Left cardiac atrium (tissue), 4 donors: ENCODE data around the gene HBA1. TPM values are rescaled to one million over a fixed set of nuclear protein-coding genes. Genes with fewer than 3 reads are reported as not detected.
A peak's percentile ranks its signal among the peaks of the same experiment; 100 is the strongest.
"Not testable (repeated sequence)": the region's sequence is repeated elsewhere in the genome, so short reads cannot be mapped to it uniquely, and the experiment has no call there.

Experiments
- ATAC-seq, 2 donors: fragments of 200-7000 bp; cut with Tn5 transposase; one replicate each; pipeline ENCODE4 v1.9.1; 2020; ENCODE audit warnings: mild to moderate bottlenecking in 2 of 2, moderate library complexity in 2 of 2
- DNase-seq: peaks from one replicate; pipeline ENCODE4 v3.0.0-alpha.2; 2020
- intact Hi-C, 2 donors: fragments of 100-400 bp; cut with DNase I; formaldehyde crosslinking; loops; one replicate each; pipeline versions ENCODE4 v1.14.1 to v1.15.1; 2022 to 2023
- total RNA-seq, 2 donors: library from RNA; stranded (reverse); fragmentation: NEBNext Ultra II Directional; extraction: Animal tissue kit (Norgen Biotek cat#: 25700); gene quantifications; one replicate each; pipeline ENCODE4 v1.2.1, GENCODE V29; 2021
- donor health status: DM: no; HTN: yes; CAD: no.
- donor health status: DM: no; HTN: yes; CAD: no; lungs with severe emphysema.
- donor health status: DM: yes; HTN: yes; CAD: no.
- donor health status: Dilated cardiomyopathy.

HBA1 gene
- total RNA-seq, 2 donors from 2014 or later = 62.0 to 232 TPM

DNA sequence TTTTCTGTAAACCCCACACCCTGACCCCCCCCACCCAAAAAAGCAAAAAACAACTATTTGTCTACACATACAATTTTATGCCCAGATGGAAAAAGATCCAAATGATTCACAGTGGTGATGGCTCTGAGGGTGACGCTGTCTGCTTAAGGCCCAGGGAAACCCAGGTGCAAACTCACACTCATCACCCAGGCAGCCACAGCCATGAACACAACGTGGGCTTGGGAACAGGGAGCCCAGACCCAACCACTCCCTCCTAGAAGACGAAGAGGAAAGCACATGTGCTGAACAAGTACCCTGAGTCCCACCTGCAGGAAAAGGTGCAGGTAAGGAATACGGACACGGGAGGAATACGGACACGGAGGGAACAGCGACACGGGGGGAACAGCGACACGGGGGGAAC, 9.2 kb downstream of the HBA1 start:
- DNase-seq (no peak), ATAC-seq (no peak)
- intact Hi-C loops = no loop called here

DNA sequence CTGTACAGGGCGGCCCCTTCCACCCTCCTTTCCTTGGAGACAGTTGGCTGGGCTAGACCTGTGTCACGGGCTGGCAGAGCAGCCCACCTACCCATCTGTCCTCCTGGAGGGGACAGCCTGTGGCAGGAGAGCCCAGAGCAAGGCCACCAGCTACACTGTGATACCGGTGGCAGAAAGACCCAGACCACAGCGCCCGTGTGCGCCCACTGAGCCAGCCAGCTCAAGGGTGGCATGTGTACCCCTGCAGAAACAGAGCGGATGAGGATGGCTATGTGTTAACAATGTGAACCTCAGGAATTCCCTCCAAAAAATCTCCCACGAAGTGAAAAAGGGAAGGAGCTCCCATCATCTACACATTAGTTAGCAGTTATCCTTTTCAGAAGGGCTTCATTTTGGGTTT, 10.8 kb downstream of the HBA1 start:
- DNase-seq (no peak), ATAC-seq (no peak)
- intact Hi-C loops = no loop called here

DNA sequence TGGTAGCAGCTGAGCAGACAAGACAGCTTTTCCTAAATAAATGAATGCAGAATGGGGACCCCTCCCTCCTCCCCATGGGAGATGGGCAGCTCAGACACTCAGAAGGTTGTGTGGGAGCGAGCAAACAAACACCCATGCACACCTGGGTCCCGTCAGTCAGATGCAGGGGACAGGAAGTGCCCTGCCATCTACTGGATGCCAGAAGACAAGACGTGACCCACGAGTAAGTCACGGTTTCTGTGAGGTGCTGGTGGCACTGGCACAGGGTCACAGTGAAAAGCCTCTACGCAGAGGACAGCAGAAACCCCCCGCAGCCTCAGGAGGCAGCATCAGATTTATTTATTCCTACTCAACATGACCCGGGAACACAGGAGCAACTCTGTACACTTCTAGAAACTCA, 12.2 kb downstream of the HBA1 start:
- DNase-seq (no peak), ATAC-seq (no peak)
- intact Hi-C loops = no loop called here

DNA sequence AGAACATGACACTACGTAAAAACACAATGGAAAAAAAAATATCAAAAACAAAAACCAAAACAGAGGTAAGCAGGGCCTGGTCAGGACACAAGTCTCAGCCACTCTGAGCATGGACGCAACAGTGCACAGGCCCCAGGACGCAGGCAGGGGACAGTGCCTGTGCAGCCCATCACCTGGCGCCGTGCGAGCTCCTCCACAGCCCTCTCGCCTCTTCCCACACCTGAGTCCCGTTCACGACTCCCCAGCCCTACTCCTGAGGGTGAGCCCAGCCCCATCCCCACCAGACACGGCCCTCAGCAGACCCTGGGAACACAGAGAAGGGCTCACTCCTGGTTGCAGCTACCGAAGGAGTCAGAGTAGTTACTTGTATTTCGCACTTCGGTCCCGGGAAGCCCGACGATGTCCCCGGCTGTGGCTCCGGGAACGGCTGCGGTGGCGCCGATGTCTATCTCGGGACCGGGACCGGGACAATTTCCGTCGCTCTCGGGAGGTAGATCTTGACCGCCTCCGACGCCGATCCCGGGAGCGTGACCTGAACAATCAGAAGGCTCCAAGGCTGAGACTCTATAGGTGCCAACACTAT, 13.2 kb downstream of the HBA1 start:
- DNase-seq = no peak
- no peak for ATAC-seq
- intact Hi-C loops = no loop called here

DNA sequence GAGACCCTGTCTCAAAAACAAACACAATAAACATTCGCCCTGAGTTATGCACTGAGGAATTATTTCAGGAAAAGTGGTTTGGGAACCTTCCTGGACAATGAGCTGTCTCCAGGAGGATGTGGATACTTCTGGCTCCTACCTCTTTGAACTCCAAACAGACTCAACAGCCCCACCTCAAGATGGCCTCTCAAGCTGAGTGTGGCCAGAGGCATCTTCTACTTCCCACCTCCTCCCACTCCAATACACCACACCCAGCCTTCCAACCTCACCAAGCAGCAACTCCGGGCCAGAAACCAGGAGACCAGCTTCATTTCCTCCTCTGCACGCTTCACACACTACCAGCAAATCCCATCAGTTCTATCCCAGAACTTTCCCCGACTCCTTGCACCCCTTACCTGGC, 15.4 kb downstream of the HBA1 start:
- ATAC-seq (no peak), DNase-seq (no peak)
- intact Hi-C loops = no loop called here

DNA sequence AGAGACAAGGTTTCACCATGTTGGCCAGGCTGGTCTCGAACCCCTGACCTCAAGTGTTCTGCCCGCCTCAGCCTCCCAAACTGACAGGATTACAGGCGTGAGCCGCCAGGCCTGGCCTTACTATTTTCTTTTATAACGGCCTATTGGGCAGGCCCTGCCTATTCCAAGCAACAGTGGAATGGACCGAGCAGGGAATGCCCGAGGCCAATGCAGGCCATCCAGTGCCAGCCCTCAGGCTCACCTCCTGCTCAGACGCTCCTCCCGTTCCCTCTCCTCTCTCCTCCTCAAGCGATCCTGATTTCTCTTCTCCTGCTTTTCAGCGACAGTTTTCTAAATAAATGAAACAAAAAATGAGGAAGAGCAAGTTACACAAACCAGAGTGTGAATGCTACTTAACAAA, 16.2 kb downstream of the HBA1 start:
- DNase-seq (no peak), ATAC-seq (no peak)
- intact Hi-C loops = no loop called here

DNA sequence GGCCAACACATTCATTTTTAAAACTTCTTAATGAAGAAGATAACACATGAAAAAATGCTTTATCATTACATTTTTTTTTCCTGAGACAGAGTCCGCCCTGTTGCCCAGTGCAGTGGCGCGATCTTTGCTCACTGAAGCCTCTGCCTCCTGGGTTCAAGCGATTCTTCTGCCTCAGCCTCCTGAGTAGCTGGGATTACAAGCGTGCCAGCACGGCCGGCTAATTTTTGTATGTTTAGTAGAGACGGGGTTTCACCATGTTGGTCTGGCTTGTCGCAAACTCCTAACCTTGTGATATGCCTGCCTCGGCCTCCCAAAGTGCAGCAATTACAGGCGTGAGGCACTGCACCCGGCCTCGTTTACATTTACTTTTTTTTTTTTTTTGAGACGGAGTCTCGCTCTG, 17.0 kb downstream of the HBA1 start:
- DNase-seq = no peak
- intact Hi-C loops = no loop called here
- ATAC-seq = no peak

DNA sequence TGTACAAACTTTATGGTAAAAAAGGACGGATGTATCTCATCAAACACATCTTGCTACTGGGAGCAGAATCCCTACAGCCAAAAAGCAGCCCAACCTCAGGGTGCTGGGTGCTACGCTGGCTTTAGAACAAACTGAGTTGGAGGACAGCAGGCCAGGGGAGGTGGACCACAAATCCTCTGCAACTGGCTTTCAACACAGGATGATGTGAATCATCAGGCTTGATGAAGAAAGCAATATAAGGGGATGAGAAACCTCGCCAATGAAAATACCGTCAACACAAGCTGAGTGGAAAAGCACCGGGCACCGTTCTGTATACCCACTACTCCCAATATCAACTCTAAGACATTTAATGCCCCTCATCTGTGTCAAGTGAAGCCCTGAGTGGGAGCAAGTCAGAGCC, 18.0 kb downstream of the HBA1 start:
- ATAC-seq (no peak), DNase-seq (no peak)
- intact Hi-C loops = no loop called here

DNA sequence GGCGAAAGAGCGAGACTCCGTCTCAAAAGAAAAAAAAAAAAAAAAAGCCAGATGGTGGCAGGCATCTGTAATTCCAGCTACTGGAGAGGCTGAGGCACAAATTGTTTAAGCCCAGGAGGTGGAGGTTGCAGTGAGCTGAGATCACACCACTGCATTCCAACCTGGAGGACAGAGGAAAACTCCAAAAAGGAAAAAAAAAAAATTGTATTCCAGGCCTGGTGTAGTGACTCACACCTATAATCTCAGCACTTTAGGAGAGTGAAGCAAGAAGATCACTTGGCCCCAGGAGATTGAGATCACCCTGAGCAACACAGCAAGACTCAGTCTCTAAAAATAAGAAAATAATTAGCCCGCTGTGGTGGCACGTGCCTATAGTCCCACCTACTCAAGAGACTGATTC, 23.9 kb downstream of the HBA1 start:
- DNase-seq = no peak
- intact Hi-C loops = no loop called here
- peak in 1 of 2 donors; percentile 61 for ATAC-seq

DNA sequence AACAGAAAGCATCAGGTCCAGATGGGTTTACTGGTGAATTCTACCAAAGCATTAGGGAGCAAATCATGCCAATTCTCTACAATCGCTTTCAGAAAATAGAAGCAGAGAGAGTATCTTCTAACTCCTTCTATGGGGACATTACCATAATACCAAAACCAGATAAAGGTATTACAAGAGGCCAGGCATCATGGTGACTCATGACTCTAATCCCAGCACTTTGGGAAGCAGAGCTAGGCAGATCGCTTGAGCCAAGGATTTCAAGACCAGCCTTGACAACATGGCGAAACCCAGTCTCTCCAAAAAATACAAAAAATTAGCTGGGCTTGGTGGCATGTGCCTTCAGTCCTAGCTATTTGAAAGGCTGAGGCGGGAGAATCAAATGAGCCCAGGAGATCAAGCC, 26.8 kb downstream of the HBA1 start:
- peak in 1 of 2 donors; percentile 49 for ATAC-seq
- no peak for DNase-seq
- intact Hi-C loops = no loop called here

DNA sequence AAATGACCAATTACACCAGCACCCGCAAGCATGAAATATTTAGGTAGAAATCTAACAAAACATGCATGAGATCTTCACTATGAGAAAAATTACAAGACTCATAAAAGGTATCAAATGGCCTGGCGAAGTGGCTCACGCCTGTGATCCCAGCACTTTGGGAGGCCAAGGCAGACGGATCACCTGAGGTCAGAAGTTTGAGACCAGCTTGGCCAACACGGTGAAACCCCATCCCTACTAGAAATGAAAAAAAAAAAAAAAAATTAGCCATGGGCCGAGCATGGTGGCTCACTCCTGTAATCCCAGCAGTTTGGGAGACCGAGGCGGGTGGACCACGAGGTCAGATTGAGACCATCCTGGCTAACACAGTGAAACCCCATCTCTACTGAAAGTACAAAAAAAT, 27.6 kb downstream of the HBA1 start:
- ATAC-seq, intact Hi-C loops, DNase-seq: not testable (repeated sequence)

DNA sequence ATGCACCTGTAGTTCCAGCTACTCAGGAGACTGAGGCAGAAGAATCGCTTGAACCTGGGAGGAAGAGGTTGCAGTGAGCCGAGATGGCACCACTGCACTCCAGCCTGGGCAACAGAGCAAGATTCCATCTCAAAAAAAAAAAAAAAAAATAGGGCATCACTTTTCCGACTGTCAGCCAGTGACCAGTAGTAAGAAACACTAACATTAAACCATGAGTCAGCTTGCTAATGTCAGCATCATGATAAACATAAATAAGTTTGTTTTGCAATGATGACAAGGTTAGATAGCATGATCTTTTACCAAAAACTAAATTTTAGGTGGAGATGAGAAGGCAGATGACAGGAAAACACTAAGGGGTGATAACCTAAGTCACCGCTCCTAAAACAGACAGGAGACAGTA, 32.9 kb downstream of the HBA1 start:
- ATAC-seq, intact Hi-C loops, DNase-seq: not testable (repeated sequence)

DNA sequence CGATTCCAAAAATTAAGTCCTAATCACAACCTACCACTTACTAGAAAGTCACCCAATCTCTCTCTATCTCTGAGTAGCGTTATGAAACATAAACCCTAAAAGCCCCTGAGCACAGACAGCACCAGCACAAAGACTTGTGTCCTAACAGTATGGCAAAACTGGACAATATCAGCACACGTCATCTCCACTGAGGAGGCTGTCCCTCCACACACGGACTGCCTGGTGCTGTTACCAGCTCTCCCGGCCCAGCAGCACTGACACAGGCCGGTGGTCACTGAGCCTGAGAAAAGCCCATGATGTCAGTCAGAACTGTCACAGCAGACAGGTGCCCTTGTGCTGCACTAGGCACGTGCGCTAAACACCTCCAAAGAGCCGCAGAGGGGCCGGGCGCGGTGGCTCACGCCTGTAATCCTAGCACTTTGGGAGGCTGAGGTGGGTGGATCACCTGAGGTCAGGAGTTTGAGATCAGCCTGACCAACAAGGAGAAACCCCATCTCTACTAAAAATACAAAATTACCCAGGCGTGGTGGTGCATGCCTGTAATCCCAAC, 35.2 kb downstream of the HBA1 start:
- intact Hi-C loops, DNase-seq: not testable (repeated sequence)
- ATAC-seq = peak; percentile 13 to 65

DNA sequence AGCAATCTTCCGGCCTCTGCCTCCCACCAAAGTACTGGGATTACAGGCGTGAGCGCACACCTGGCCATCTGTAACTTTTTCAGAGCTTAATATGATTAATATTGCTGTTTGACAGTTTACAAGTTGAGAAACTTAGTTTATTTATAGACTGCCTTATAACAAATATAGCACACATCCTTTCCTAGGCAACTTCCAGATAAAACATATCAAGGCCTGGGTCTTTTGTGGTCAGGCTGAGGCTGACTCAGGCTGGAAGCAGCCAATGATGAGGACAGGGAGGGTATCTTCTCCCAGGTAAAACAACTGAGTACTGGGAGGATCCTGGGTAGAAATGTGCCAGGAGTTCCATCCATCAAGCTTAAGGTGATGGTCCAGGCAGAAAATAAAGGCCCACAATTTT, 36.5 kb downstream of the HBA1 start:
- DNase-seq (no peak), ATAC-seq (peak in 1 of 2 donors; percentile 65)
- intact Hi-C loops = no loop called here

DNA sequence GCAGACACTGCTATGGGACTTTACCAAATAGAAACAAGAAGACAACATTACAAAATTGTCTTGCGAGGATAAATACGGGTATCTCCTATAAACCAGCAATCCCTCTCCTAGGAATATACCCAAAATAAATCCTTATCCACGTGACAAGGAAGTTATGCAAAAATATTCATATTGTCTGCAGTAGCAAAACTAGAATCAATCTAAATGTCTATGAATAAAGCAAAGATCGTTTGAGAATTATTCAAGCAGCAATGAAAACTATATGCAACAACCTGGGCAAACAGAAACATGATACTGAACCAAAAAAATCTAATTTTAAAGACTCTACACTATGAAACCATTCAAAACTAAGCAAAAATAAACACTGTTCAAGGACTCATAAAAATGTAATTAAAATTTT, 43.5 kb downstream of the HBA1 start:
- DNase-seq (no peak), ATAC-seq (no peak)
- intact Hi-C loops = no loop called here

Other genes starting within 250 kb of the HBA1 start
- gene POLR3K, start 123.1 kb upstream of the HBA1 start, total RNA-seq = 10 to 100 TPM; 11.4 to 11.7 TPM
- gene SNRNP25, start 122.9 kb upstream of the HBA1 start, total RNA-seq = 10 to 100 TPM; 54.7 to 56.9 TPM
- 10 to 100 TPM; 15.5 to 22.1 TPM for gene RHBDF1, start 104.0 kb upstream of the HBA1 start, total RNA-seq
- 10 to 100 TPM; 29.9 to 40.2 TPM for gene MPG, start 98.5 kb upstream of the HBA1 start, total RNA-seq
- gene NPRL3, start 38.0 kb upstream of the HBA1 start, total RNA-seq = 10 to 100 TPM; 18.3 to 18.7 TPM
- gene HBZ, start 24.0 kb upstream of the HBA1 start, total RNA-seq = under 1 TPM in 1 of 2 donors, not detected in 1; 0.32 TPM
- gene HBM, start 10.7 kb upstream of the HBA1 start, total RNA-seq = not detected
- 100 to 1,000 TPM in 1 of 2 donors, 10 to 100 TPM in 1; 50.7 to 136 TPM for gene HBA2, start 3.8 kb upstream of the HBA1 start, total RNA-seq
- gene HBQ1, start 3.8 kb downstream of the HBA1 start, total RNA-seq = not detected
- 10 to 100 TPM; 28.2 to 32.9 TPM for gene LUC7L, start 52.8 kb downstream of the HBA1 start, total RNA-seq
- 100 to 1,000 TPM; 119 to 160 TPM for gene FAM234A, start 58.1 kb downstream of the HBA1 start, total RNA-seq
- gene RGS11, start 99.3 kb downstream of the HBA1 start, total RNA-seq = 10 to 100 TPM; 14.8 to 15.3 TPM
- gene ARHGDIG, start 103.9 kb downstream of the HBA1 start, total RNA-seq = 1 to 10 TPM; 4.9 to 5.1 TPM
- gene PDIA2, start 106.5 kb downstream of the HBA1 start, total RNA-seq = 1 to 10 TPM; 2.4 to 3.6 TPM
- 10 to 100 TPM; 10.9 to 12.3 TPM for gene AXIN1, start 176.0 kb downstream of the HBA1 start, total RNA-seq
- 10 to 100 TPM; 63.2 to 63.4 TPM for gene MRPL28, start 193.9 kb downstream of the HBA1 start, total RNA-seq
- 10 to 100 TPM; 27.3 to 33.5 TPM for gene PGAP6, start 205.3 kb downstream of the HBA1 start, total RNA-seq
- gene NME4, start 220.5 kb downstream of the HBA1 start, total RNA-seq = 10 to 100 TPM; 45.3 to 71.1 TPM
- gene DECR2, start 225.2 kb downstream of the HBA1 start, total RNA-seq = 10 to 100 TPM in 1 of 2 donors, 1 to 10 TPM in 1; 8.9 to 15.9 TPM
- gene RAB11FIP3, start 249.0 kb downstream of the HBA1 start, total RNA-seq = 10 to 100 TPM; 24.2 to 38.1 TPM